ENCODE results near the gene OLR1. TPM values are rescaled to one million over a fixed set of nuclear protein-coding genes. Genes with fewer than 3 reads are reported as not detected.

Gene OLR1
- total RNA-seq, 4 donors from 2014 or later = 2.7 TPM; not detected in 3

GRCh38 chr12:10179776-10180181 lies 7.8 kb upstream of the OLR1 start:
- Histone ChIP-seq H3K9me3 (no peaks in the 10 kb centered on the region), H3K4me1 (peaks cover 4 to 51% (median 19%) of the 10 kb centered on the region in 3 donors), H3K27me3 (peaks cover 0 to 5% (median 0%) of the 10 kb centered on the region in 4 donors), H3K36me3 (no peaks in the 10 kb centered on the region), H3K4me3 (no peak overlapping the region), H3K27ac (no peak overlapping the region)
- 73 to 79% methylated on average over 5 of the region's 5 CpGs for WGBS, 2 donors
- intact Hi-C loops (cut with DNase I) = no loop called here
- DNase-seq = no peak
- TF ChIP-seq CTCF (IDR thresholded peaks at IDR 0.05) (no peak), POLR2A (IDR thresholded peaks at IDR 0.05) (no peak)

DNA sequence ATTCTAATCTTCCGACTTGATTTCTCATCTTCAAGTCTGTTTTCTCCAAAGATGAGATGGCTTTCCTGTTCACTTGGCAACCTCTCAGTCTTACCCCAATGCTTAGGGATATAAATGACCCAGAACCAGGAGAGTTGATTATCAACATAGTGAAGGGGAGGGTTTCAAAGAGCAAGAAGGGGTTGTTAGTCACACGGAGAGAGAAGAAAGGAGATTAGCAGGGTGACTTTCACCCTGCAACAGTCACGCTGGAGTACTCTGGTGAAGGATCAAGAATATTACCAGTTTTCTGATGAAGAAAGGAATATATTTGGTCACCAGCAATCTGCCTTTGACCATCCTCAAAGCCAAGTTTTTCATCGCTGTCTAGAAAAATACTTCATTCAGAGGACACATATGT lies 6.9 kb upstream of the OLR1 start, which contains the start of gene TMEM52B:
TSS of gene TMEM52B (plus strand) at position 212 of the 400 bp plus-strand sequence. CDS start 543 bp downstream, outside the sequence.
- DNase-seq = no peak
- intact Hi-C loops (cut with DNase I) = no loop called here
- Histone ChIP-seq H3K36me3 (no peaks in the 10 kb centered on the region), H3K9me3 (no peaks in the 10 kb centered on the region), H3K27ac (no peak within 1 kb of the TSS), H3K4me3 (no peak within 1 kb of the TSS), H3K27me3 (peaks cover 0 to 5% (median 0%) of the 10 kb centered on the region in 4 donors), H3K4me1 (peaks cover 4 to 50% (median 19%) of the 10 kb centered on the region in 3 donors)
- no peak for TF ChIP-seq POLR2A (IDR thresholded peaks at IDR 0.05)
- TF ChIP-seq CTCF (IDR thresholded peaks at IDR 0.05) = no peak
- WGBS, 2 donors = 61 to 65% methylated on average over 4 of the region's 4 CpGs

DNA sequence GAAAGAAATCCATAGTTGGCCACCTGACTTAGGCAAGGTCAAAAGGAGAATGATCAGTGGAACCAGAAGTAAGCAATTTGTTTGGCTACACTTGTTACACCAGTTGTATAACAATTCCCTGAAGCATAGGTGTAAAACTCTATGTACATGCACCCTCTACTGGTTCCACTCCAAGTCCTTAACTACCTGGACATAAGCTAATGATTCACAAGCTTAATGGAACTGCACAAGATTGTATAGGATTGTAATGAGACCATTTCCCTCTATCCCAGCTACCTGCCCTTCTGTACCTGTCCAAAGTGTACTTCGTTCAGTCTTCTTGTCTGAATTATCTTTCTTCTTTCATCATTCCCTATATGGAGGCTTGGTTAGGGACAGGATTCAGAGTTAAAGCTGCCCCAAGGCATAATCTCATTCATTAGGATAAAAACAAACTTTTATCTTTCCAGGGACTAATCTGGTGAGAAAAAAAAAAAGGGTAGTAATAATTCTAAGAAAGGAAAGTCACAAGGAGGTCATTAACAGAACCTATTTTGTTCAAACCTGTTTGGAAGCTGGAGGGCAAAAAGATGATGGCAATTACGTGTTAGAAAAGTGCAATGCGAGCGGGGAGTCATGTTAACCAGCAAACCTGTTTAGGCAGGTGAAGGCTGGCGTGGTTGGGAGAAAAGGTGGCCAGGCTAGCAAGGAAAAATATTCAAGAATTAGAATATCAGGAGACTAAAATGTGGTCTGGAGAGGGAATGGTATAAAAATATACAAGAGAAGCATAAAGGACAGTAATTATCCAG lies 4.1 kb upstream of the OLR1 start:
- TF ChIP-seq POLR2A (IDR thresholded peaks at IDR 0.05) (no peak), CTCF (IDR thresholded peaks at IDR 0.05) (peak in 1 of 6 experiments; percentile 33)
- H3K4me3 ChIP-seq = no peak overlapping the region
- intact Hi-C loops (cut with DNase I) = no loop called here
- H3K27me3 ChIP-seq = no peaks in the 10 kb centered on the region
- H3K9me3 ChIP-seq = no peaks in the 10 kb centered on the region
- H3K27ac ChIP-seq = peak overlapping the region; percentile 67 to 87 (median 76)
- H3K36me3 ChIP-seq = no peaks in the 10 kb centered on the region
- DNase-seq = no peak
- 49 to 53% methylated on average over 5 of the region's 5 CpGs for WGBS, 2 donors
- H3K4me1 ChIP-seq = peaks cover 4 to 40% (median 17%) of the 10 kb centered on the region in 3 donors

GRCh38 chr12:10174986-10175614 lies 3.2 kb upstream of the OLR1 start:
- intact Hi-C loops (cut with DNase I) = no loop called here
- 54 to 72% methylated on average over 2 of the region's 2 CpGs for WGBS, 2 donors
- peaks cover 4 to 40% (median 17%) of the 10 kb centered on the region in 3 donors for H3K4me1 ChIP-seq
- H3K27ac ChIP-seq = peak overlapping the region in 3 of 4 donors; percentile 76 to 87 (median 77)
- H3K9me3 ChIP-seq = no peaks in the 10 kb centered on the region
- no peaks in the 10 kb centered on the region for H3K36me3 ChIP-seq
- DNase-seq = no peak
- H3K4me3 ChIP-seq = no peak overlapping the region
- TF ChIP-seq CTCF (IDR thresholded peaks at IDR 0.05) (no peak), POLR2A (IDR thresholded peaks at IDR 0.05) (no peak)
- H3K27me3 ChIP-seq = no peaks in the 10 kb centered on the region

DNA sequence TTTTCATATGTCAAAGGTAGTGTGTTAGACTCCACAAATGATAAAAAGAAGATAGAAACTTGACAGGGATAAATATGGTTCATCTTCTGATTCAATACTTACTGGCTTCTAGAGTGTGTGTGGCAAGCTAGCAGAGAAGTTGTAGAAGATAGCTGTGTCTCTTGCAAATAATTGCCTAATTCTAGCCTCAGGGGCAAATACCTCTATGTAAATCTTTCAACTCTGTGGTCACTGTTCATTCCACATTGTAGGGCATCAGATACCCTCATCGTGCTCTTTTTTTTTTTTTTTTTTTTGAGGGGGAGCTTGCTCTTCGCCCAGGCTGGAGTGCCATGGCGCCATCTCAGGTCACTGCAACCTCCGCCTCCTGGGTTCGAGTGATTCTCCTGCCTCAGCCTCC lies 1.7 kb downstream of the OLR1 start:
- Histone ChIP-seq H3K27ac (no peak overlapping the region), H3K4me3 (no peak overlapping the region), H3K27me3 (no peaks in the 10 kb centered on the region), H3K9me3 (no peaks in the 10 kb centered on the region), H3K4me1 (peaks cover 0 to 25% (median 2%) of the 10 kb centered on the region in 3 donors), H3K36me3 (no peaks in the 10 kb centered on the region)
- WGBS, 2 donors = 78 to 87% methylated on average over 4 to 5 of the region's 5 CpGs
- TF ChIP-seq POLR2A (IDR thresholded peaks at IDR 0.05) (no peak), CTCF (IDR thresholded peaks at IDR 0.05) (no peak)
- no peak for DNase-seq
- intact Hi-C loops (cut with DNase I) = no loop called here

All from esophagus squamous epithelium (tissue), 5 donors.